Uterus (tissue), 4 donors: ENCODE measurements around the gene LRRC39. TPM values are rescaled to one million over a fixed set of nuclear protein-coding genes. Genes with fewer than 3 reads are reported as not detected.

ENCODE experiments used
- DNase-seq, 2 donors: peaks; one replicate each; pipeline ENCODE4 v3.0.0-alpha.2; 2019 to 2020
- H3K27ac ChIP-seq, 2 donors: fragments of 200-600 bp; sonication (generic); 1 replicate in 1 of 2; 2 replicates in 1 of 2; pipeline ENCODE4 v1.5.1; 2016 to 2018
- H3K27me3 ChIP-seq, 2 donors: fragments of 200-600 bp; sonication (generic); one replicate each; pipeline ENCODE4 v1.5.1; 2018 to 2019; ENCODE audit warnings: control low read depth in 1 of 2
- H3K36me3 ChIP-seq, 2 donors: fragments of 200-600 bp; sonication (generic); one replicate each; pipeline ENCODE4 v1.5.1; 2019; ENCODE audit warnings: control low read depth in 1 of 2
- H3K4me1 ChIP-seq, 2 donors: fragments of 200-600 bp; sonication (generic); one replicate each; pipeline ENCODE4 v1.5.1; 2018 to 2019; ENCODE audit warnings: control low read depth in 1 of 2
- H3K4me3 ChIP-seq, 2 donors: fragments of 200-600 bp; sonication (generic); 1 replicate in 1 of 2; 2 replicates in 1 of 2; pipeline ENCODE4 v1.5.1; 2018 to 2019; ENCODE audit warnings: mild to moderate bottlenecking in 1 of 2
- H3K9me3 ChIP-seq, 2 donors: fragments of 200-600 bp; sonication (generic); one replicate each; pipeline ENCODE4 v1.5.1; 2019; ENCODE audit warnings: control low read depth in 1 of 2
- POLR2A ChIP-seq, 2 donors: fragments of 450-650 bp; IDR thresholded peaks; one replicate each; pipeline ENCODE4 v1.6.1; 2016; ENCODE audit warnings: antibody characterized with exemption in 2 of 2, mild to moderate bottlenecking in 1 of 2, moderate library complexity in 1 of 2
- intact Hi-C: fragments of 100-400 bp; cut with DNase I; formaldehyde crosslinking; loops from one replicate; pipeline ENCODE4 v1.15.1; 2023; ENCODE audit warnings: low total_unique reads
- total RNA-seq, 4 donors: library from RNA; depleted of rRNA in 3 of 4; stranded (reverse); fragments of >200 nt in 3 of 4; gene quantifications; one replicate each; pipeline versions ENCODE4 v1.1.0 to v1.2.4, GENCODE V29; 2014 to 2023
- TF ChIP-seq, protein P1 (sequence below), 4 experiments: fragments of 200-600 bp in 2 of 4; fragments of 450-650 bp in 2 of 4; sonication (generic) in 2 of 4; IDR thresholded peaks; one replicate each; pipeline ENCODE4 v1.5.1; 2016 to 2019; ENCODE audit warnings: antibody characterized with exemption in 4 of 4, mild to moderate bottlenecking in 2 of 4, moderate library complexity in 1 of 4
- donor health status: DM: yes; HTN: yes; CAD: no.

LRRC39 gene
- total RNA-seq, 4 donors from 2014 or later: 1.2 to 2.6 (median 1.5) TPM; not detected in 1

DNA sequence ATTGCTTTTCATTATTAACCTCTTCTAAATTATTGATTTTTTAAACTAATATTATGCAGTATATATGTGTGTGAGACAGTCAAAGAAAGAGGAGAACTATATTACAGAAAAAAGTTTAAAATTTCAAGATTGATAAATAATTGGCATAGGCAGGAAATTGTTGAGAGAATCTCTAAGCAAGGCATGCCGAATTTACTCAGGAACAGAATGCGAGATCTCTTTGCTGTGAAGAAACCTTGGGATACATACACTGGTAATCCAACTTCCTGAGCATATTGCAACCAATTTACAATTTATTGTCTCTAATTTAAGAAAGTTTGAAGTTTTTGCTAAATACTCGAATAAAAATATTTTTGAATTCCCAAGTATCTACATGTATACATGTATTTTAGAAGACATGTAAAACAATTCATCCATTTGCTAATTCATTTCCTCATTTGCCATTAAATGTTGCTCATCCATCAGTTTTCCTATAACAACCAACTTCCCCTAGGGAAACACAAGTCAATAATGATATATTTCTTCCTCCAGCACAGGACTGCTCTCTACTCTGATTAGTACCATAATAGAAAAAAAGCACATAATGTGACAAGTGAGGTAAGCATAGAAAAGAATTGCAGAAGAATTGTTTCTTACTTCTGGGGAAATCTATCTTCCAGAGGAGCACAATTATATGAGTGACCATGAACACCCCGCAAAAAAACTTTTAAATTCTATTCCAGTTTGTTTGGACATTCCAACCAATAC lies 588 bp downstream of the LRRC39 start:
- TF ChIP-seq, protein P1, sequence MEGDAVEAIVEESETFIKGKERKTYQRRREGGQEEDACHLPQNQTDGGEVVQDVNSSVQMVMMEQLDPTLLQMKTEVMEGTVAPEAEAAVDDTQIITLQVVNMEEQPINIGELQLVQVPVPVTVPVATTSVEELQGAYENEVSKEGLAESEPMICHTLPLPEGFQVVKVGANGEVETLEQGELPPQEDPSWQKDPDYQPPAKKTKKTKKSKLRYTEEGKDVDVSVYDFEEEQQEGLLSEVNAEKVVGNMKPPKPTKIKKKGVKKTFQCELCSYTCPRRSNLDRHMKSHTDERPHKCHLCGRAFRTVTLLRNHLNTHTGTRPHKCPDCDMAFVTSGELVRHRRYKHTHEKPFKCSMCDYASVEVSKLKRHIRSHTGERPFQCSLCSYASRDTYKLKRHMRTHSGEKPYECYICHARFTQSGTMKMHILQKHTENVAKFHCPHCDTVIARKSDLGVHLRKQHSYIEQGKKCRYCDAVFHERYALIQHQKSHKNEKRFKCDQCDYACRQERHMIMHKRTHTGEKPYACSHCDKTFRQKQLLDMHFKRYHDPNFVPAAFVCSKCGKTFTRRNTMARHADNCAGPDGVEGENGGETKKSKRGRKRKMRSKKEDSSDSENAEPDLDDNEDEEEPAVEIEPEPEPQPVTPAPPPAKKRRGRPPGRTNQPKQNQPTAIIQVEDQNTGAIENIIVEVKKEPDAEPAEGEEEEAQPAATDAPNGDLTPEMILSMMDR (IDR thresholded peaks at IDR 0.05): no peak
- TF ChIP-seq POLR2A (IDR thresholded peaks at IDR 0.05): no peak
- intact Hi-C loops: no loop called here
- Histone ChIP-seq H3K27me3 (no peaks in the 10 kb centered on the region), H3K27ac (no peak overlapping the region), H3K9me3 (no peaks in the 10 kb centered on the region), H3K4me1 (no peaks in the 10 kb centered on the region), H3K36me3 (no peaks in the 10 kb centered on the region), H3K4me3 (no peak overlapping the region)
- no peak for DNase-seq

DNA sequence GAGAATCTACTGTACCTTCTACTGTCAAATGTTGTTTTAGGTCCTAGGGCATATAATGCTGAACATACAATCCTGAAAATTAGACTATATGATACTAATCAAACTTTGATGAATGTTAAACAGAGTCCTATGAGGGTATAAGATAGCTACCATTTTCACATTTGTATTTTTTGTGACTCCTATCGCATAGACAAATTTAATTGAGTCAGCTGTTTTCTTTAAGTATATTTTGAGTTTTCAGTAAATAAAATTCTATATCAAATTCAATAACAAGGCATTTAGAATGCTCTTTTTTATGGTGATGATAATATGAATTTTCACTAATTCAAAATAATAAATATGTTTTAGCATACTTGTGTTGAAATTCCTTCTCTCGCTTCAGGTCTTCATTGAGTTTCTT lies 10.0 kb downstream of the LRRC39 start:
- intact Hi-C loops: no loop called here
- H3K9me3 ChIP-seq: no peaks in the 10 kb centered on the region
- H3K36me3 ChIP-seq: no peaks in the 10 kb centered on the region

DNA sequence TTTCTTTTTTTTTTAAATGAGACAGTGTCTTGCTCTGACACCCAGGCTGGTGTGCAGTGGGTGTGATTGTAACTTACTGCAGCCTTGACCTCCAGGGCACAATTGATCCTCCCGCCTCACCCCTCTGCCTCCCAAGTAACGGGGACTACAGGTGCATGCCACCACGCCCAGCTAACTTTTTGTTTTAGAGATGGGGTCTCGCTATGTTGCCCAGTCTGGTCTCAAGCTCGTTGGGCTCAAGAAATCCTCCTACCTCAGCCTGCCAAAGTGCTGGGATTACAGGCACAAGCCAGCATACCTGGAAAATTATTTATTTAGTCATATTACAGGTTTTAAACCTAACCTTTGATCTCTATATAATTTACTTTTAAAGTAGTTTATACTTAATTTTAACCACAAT lies 13.4 kb downstream of the LRRC39 start:
- Histone ChIP-seq H3K36me3 (no peaks in the 10 kb centered on the region), H3K4me1 (no peaks in the 10 kb centered on the region), H3K27ac (no peak overlapping the region), H3K9me3 (no peaks in the 10 kb centered on the region), H3K4me3 (no peak overlapping the region), H3K27me3 (no peaks in the 10 kb centered on the region)
- no peak for DNase-seq
- intact Hi-C loops: no loop called here
- TF ChIP-seq, protein P1 (IDR thresholded peaks at IDR 0.05): no peak
- TF ChIP-seq POLR2A (IDR thresholded peaks at IDR 0.05): no peak

More for the DNA sequence above, 10.0 kb downstream of the LRRC39 start:
- TF ChIP-seq, protein P1 (IDR thresholded peaks at IDR 0.05): no peak
- TF ChIP-seq POLR2A (IDR thresholded peaks at IDR 0.05): no peak
- Histone ChIP-seq H3K4me3 (no peak overlapping the region), H3K27me3 (no peaks in the 10 kb centered on the region), H3K4me1 (no peaks in the 10 kb centered on the region), H3K27ac (no peak overlapping the region)
- DNase-seq: no peak

DNA sequence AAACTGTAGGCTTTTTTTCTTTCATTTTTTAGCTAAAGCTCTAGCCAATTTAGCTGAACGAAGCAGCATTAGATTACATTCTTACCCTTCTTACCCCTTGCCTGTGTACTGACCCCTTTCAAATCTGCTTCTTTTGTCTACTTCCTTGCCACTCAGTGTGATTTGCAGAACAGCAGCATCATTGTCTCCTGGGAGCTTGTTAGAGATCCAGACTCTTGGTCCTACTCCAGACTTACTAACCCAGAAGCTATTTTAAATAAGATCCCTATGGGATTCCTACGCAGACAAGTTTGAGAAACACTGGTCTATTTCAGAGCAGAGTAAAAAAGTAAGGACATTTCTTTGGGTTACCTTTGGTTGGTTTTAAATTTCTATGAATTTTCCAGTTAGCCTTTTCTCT lies 13.8 kb downstream of the LRRC39 start:
- Histone ChIP-seq H3K9me3 (no peaks in the 10 kb centered on the region), H3K27me3 (no peaks in the 10 kb centered on the region), H3K36me3 (no peaks in the 10 kb centered on the region), H3K27ac (no peak overlapping the region), H3K4me1 (no peaks in the 10 kb centered on the region), H3K4me3 (no peak overlapping the region)
- no peak for DNase-seq
- intact Hi-C loops: no loop called here
- TF ChIP-seq, protein P1 (IDR thresholded peaks at IDR 0.05): no peak
- no peak for TF ChIP-seq POLR2A (IDR thresholded peaks at IDR 0.05)

DNA sequence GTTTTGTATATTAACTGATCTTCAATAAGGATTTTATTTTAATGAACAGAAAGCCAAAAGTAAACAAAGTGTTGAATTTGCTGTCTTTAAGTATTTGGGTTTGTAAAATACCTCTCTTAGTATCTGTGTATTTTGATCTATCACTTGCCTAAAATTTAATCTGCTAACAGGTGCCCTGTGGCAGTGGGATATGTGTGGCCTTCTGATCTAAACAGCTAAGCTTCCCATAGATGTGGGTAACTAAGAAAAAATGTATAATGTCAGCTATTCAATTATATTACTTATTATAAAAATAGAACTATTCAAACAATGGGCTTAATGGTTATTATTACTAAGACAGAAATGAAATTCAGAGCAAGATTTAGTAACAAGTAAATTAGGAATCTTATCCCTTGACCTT lies 15.2 kb downstream of the LRRC39 start:
- H3K4me1 ChIP-seq: no peaks in the 10 kb centered on the region
- no peak overlapping the region for H3K4me3 ChIP-seq
- intact Hi-C loops: no loop called here
- H3K27me3 ChIP-seq: no peaks in the 10 kb centered on the region
- no peaks in the 10 kb centered on the region for H3K9me3 ChIP-seq
- no peak for DNase-seq
- H3K36me3 ChIP-seq: no peaks in the 10 kb centered on the region
- TF ChIP-seq, protein P1 (IDR thresholded peaks at IDR 0.05): no peak
- no peak for TF ChIP-seq POLR2A (IDR thresholded peaks at IDR 0.05)
- H3K27ac ChIP-seq: no peak overlapping the region
